Measurements from ENCODE around the gene SMPDL3A.

DNA sequence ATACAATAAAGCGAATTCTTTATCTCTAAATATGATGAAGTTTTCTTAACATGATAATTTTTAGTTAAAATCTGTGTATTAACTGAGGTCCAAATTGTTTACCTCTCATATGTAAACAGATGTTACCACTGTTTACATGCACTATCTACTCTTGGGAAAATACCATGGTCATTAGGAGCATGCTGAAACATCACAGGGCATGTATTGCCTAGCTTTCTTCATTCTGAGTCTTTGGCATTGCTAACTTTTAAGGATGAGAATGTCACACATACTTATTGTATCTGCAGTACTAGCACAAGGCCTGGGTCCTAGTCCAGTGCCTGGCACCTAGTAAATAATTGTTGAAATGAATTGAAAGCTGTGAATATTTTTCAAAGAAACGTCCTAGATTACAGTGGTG is 20.6 kb downstream of the SMPDL3A start:
- no peak for TF ChIP-seq EZH2 (IDR thresholded peaks at IDR 0.05)
- no peak for TF ChIP-seq POLR2AphosphoS5 (IDR thresholded peaks at IDR 0.05; ENCODE audit: borderline replicate concordance, low read depth, low read length)
- no peak for TF ChIP-seq FOXP2 (optimal IDR thresholded peaks at IDR 0.05; ENCODE audit: control extremely low read depth, extremely low read length, insufficient read depth)

All from SK-N-MC (cell line).